Measurements from ENCODE around the gene HK3. TPM values are rescaled to one million over a fixed set of nuclear protein-coding genes. Genes with fewer than 3 reads are reported as not detected.

Gene HK3
- total RNA-seq, 1 experiment from 2014 or later = not detected

GRCh38 chr5:176902911-176903664 lies 3.9 kb upstream of the HK3 start:
- no peak for DNase-seq (ENCODE audit: low read depth)

- DNase-seq (ENCODE audit: low read depth) = no peak
These were observed 3.1 kb upstream of the HK3 start for GRCh38 chr5:176902102-176902814.

- DNase-seq (ENCODE audit: low read depth) = no peak
These were observed 2.3 kb upstream of the HK3 start for GRCh38 chr5:176901260-176902101.

GRCh38 chr5:176900780-176901204 lies 1.6 kb upstream of the HK3 start:
- no peak for DNase-seq (ENCODE audit: low read depth)

- no peak for DNase-seq (ENCODE audit: low read depth)
These were observed 1.0 kb upstream of the HK3 start for GRCh38 chr5:176899946-176900779.

- no peak for DNase-seq (ENCODE audit: low read depth)
These were observed 1.9 kb downstream of the HK3 start for GRCh38 chr5:176897263-176897662.

- DNase-seq (ENCODE audit: low read depth) = no peak
These were observed 3.3 kb downstream of the HK3 start for GRCh38 chr5:176895831-176896230.

GRCh38 chr5:176894298-176894697 lies 4.8 kb downstream of the HK3 start:
- no peak for DNase-seq (ENCODE audit: low read depth)

- no peak for DNase-seq (ENCODE audit: low read depth)
These were observed 6.5 kb downstream of the HK3 start for GRCh38 chr5:176892663-176893062.

- no peak for DNase-seq (ENCODE audit: low read depth)
These were observed 7.7 kb downstream of the HK3 start for GRCh38 chr5:176891331-176891958.

GRCh38 chr5:176890455-176891330 lies 8.5 kb downstream of the HK3 start:
- DNase-seq (ENCODE audit: low read depth) = no peak

GRCh38 chr5:176889321-176890280 lies 9.5 kb downstream of the HK3 start:
- DNase-seq (ENCODE audit: low read depth) = no peak

- no peak for DNase-seq (ENCODE audit: low read depth)
These were observed 10.3 kb downstream of the HK3 start for GRCh38 chr5:176888865-176889165.

- no peak for DNase-seq (ENCODE audit: low read depth)
These were observed 10.9 kb downstream of the HK3 start for GRCh38 chr5:176888016-176888864.

GRCh38 chr5:176887252-176887849 lies 11.8 kb downstream of the HK3 start:
- no peak for DNase-seq (ENCODE audit: low read depth)

GRCh38 chr5:176886336-176887251 lies 12.6 kb downstream of the HK3 start:
- DNase-seq (ENCODE audit: low read depth) = no peak

GRCh38 chr5:176884571-176884890 lies 14.6 kb downstream of the HK3 start:
- no peak for DNase-seq (ENCODE audit: low read depth)

Data from RPMI7951 (cell line).